ENCODE results near the gene REPS2.
A peak's percentile ranks its signal among the peaks of the same experiment; 100 is the strongest.

Gene REPS2

GRCh38 chrX:17005712-17006368 lies 59.4 kb downstream of the REPS2 start:
- DNase-seq (ENCODE audit: low spot score): no peak

- DNase-seq (ENCODE audit: low spot score): peak; percentile 9
These were observed 60.8 kb downstream of the REPS2 start for GRCh38 chrX:17007134-17007768.

- no peak for DNase-seq (ENCODE audit: low spot score)
These were observed 63.6 kb downstream of the REPS2 start for GRCh38 chrX:17009856-17010625.

GRCh38 chrX:17012465-17012864 lies 66.0 kb downstream of the REPS2 start:
- DNase-seq (ENCODE audit: low spot score): no peak

- no peak for DNase-seq (ENCODE audit: low spot score)
These were observed 67.8 kb downstream of the REPS2 start for GRCh38 chrX:17014216-17014615.

- DNase-seq (ENCODE audit: low spot score): no peak
These were observed 70.7 kb downstream of the REPS2 start for GRCh38 chrX:17017134-17017533.

GRCh38 chrX:17020356-17020755 lies 73.9 kb downstream of the REPS2 start:
- no peak for DNase-seq (ENCODE audit: low spot score)

GRCh38 chrX:17020851-17021821 lies 74.7 kb downstream of the REPS2 start:
- DNase-seq (ENCODE audit: low spot score): no peak

- DNase-seq (ENCODE audit: low spot score): no peak
These were observed 75.6 kb downstream of the REPS2 start for GRCh38 chrX:17021851-17022604.

GRCh38 chrX:17023661-17024060 lies 77.2 kb downstream of the REPS2 start:
- no peak for DNase-seq (ENCODE audit: low spot score)

- no peak for DNase-seq (ENCODE audit: low spot score)
These were observed 78.4 kb downstream of the REPS2 start for GRCh38 chrX:17024886-17025285.

- DNase-seq (ENCODE audit: low spot score): no peak
These were observed 79.3 kb downstream of the REPS2 start for GRCh38 chrX:17025621-17026302.

- no peak for DNase-seq (ENCODE audit: low spot score)
These were observed 81.5 kb downstream of the REPS2 start for GRCh38 chrX:17027931-17028330.

- no peak for DNase-seq (ENCODE audit: low spot score)
These were observed 81.9 kb downstream of the REPS2 start for GRCh38 chrX:17028356-17028755.

- no peak for DNase-seq (ENCODE audit: low spot score)
These were observed 83.6 kb downstream of the REPS2 start for GRCh38 chrX:17030092-17030491.

- DNase-seq (ENCODE audit: low spot score): no peak
These were observed 84.3 kb downstream of the REPS2 start for GRCh38 chrX:17030580-17031270.

GRCh38 chrX:17031827-17032226 lies 85.4 kb downstream of the REPS2 start:
- DNase-seq (ENCODE audit: low spot score): no peak

GRCh38 chrX:17032351-17032750 lies 85.9 kb downstream of the REPS2 start:
- DNase-seq (ENCODE audit: low spot score): no peak

- no peak for DNase-seq (ENCODE audit: low spot score)
These were observed 86.8 kb downstream of the REPS2 start for GRCh38 chrX:17033225-17033624.

- no peak for DNase-seq (ENCODE audit: low spot score)
These were observed 88.7 kb downstream of the REPS2 start for GRCh38 chrX:17035111-17035510.

Measured in hematopoietic multipotent progenitor cell treated with erythropoietin and hydrocortisone succinate and interleukin-3 and kit ligand, for 17 days (in vitro differentiated cells).